GM23338 (cell line): Measurements from ENCODE around the gene FAM117A. TPM values are rescaled to one million over a fixed set of nuclear protein-coding genes. Genes with fewer than 3 reads are reported as not detected.

Experiments used
- ATAC-seq: fragments of 200-7000 bp; cut with Tn5 transposase; 3 replicates; pipeline ENCODE4 v1.9.1; 2020
- DNase-seq: peaks from one replicate; pipeline ENCODE4 v3.0.0-alpha.2; 2015; ENCODE audit warnings: low spot score
- H2AFZ ChIP-seq: fragments of 200-600 bp; sonication (generic); 2 replicates; pipeline ENCODE4 v1.8.0; 2016; ENCODE audit warnings: antibody characterized with exemption, mild to moderate bottlenecking, moderate library complexity
- H3F3A ChIP-seq: fragments of 200-600 bp; sonication (generic); replicated peaks from 2 replicates; pipeline ENCODE4 v1.8.0; 2017; ENCODE audit warnings: antibody characterized with exemption, mixed run types, low read depth
- H3K27ac ChIP-seq: fragments of 200-600 bp; sonication (generic); 2 replicates; pipeline ENCODE4 v1.6.1; 2016; ENCODE audit warnings: low read depth
- H3K27me3 ChIP-seq: fragments of 200-600 bp; sonication (generic); 2 replicates; pipeline ENCODE4 v1.8.0; 2016; ENCODE audit warnings: mild to moderate bottlenecking, mixed run types, moderate library complexity; ENCODE audit not compliant: insufficient read depth
- H3K36me3 ChIP-seq: fragments of 200-600 bp; sonication (generic); 2 replicates; pipeline ENCODE4 v1.8.0; 2016; ENCODE audit warnings: mild to moderate bottlenecking; ENCODE audit not compliant: insufficient read depth
- H3K4me1 ChIP-seq: fragments of 200-600 bp; sonication (generic); 2 replicates; pipeline ENCODE4 v1.8.0; 2016; ENCODE audit warnings: mild to moderate bottlenecking, moderate library complexity; ENCODE audit not compliant: insufficient read depth
- H3K4me2 ChIP-seq: fragments of 200-600 bp; sonication (generic); 2 replicates; pipeline ENCODE4 v1.7.1; 2017; ENCODE audit warnings: mixed run types
- H3K4me3 ChIP-seq: fragments of 200-600 bp; sonication (generic); 2 replicates; pipeline ENCODE4 v1.6.1; 2016; ENCODE audit warnings: mixed run types
- H3K79me2 ChIP-seq: fragments of 200-600 bp; sonication (generic); replicated peaks from 2 replicates; pipeline ENCODE4 v1.8.0; 2017; ENCODE audit warnings: mild to moderate bottlenecking; ENCODE audit not compliant: insufficient read depth
- H3K9me2 ChIP-seq: fragments of 200-600 bp; sonication (generic); 2 replicates; pipeline ENCODE4 v1.8.0; 2017; ENCODE audit not compliant: insufficient read depth
- H4K20me1 ChIP-seq: fragments of 200-600 bp; sonication (generic); replicated peaks from 2 replicates; pipeline ENCODE4 v1.8.0; 2017; ENCODE audit warnings: mild to moderate bottlenecking; ENCODE audit not compliant: insufficient read depth
- H3K27ac Mint-ChIP-seq: 2 replicates; pipeline ENCODE4 v1.8.0; 2020; ENCODE audit warnings: inconsistent platforms, mild to moderate bottlenecking, moderate library complexity, mixed read lengths
- H3K27me3 Mint-ChIP-seq: 3 replicates; pipeline ENCODE4 v1.8.0; 2022; ENCODE audit warnings: low read depth, mild to moderate bottlenecking, moderate library complexity, mixed read lengths, inconsistent platforms; ENCODE audit not compliant: insufficient read depth, poor library complexity
- H3K36me3 Mint-ChIP-seq: 3 replicates; pipeline ENCODE4 v1.8.0; 2021; ENCODE audit warnings: low read depth, mild to moderate bottlenecking, inconsistent platforms, moderate library complexity, mixed read lengths
- H3K4me1 Mint-ChIP-seq: 3 replicates; pipeline ENCODE4 v1.8.0; 2020; ENCODE audit warnings: mild to moderate bottlenecking, inconsistent platforms, mixed read lengths
- H3K4me3 Mint-ChIP-seq: 3 replicates; pipeline ENCODE4 v1.8.0; 2021; ENCODE audit warnings: moderate library complexity, mild to moderate bottlenecking, inconsistent platforms, mixed read lengths
- H3K9me3 Mint-ChIP-seq: 3 replicates; pipeline ENCODE4 v1.8.0; 2020; ENCODE audit warnings: moderate library complexity, mild to moderate bottlenecking, inconsistent platforms, mixed read lengths
- CREB1 ChIP-seq: fragments of 250-450 bp; sonication (Bioruptor Pico); IDR thresholded peaks from 2 replicates; pipeline ENCODE4 v1.5.0; 2020; ENCODE audit warnings: low read depth, mild to moderate bottlenecking, moderate library complexity
- ETS1 ChIP-seq: IDR thresholded peaks from 2 replicates; pipeline ENCODE4 v1.6.1; 2016; ENCODE audit warnings: antibody characterized with exemption
- EZH2 ChIP-seq: fragments of 200-600 bp; sonication (generic); IDR thresholded peaks from one replicate; pipeline ENCODE4 v1.8.0; 2017; ENCODE audit warnings: antibody characterized with exemption, mild to moderate bottlenecking, low read depth; ENCODE audit not compliant: unreplicated experiment
- EZH2phosphoT487 ChIP-seq: fragments of 200-600 bp; sonication (generic); IDR thresholded peaks from one replicate; pipeline ENCODE4 v1.8.1; 2018; ENCODE audit warnings: antibody characterized with exemption; ENCODE audit not compliant: unreplicated experiment
- JUNB ChIP-seq: IDR thresholded peaks from one replicate; pipeline ENCODE4 v1.6.1; 2016; ENCODE audit warnings: antibody characterized with exemption; ENCODE audit not compliant: unreplicated experiment
- NANOG ChIP-seq: IDR thresholded peaks from 2 replicates; pipeline ENCODE4 v1.6.1; 2016; ENCODE audit warnings: antibody characterized with exemption, borderline replicate concordance
- POLR2AphosphoS5 ChIP-seq: IDR thresholded peaks from 2 replicates; pipeline ENCODE4 v1.6.1; 2016; ENCODE audit warnings: antibody characterized with exemption, low read depth
- REST ChIP-seq: IDR thresholded peaks from one replicate; pipeline ENCODE4 v1.6.1; 2018; ENCODE audit warnings: antibody characterized with exemption; ENCODE audit not compliant: unreplicated experiment
- STAT1 ChIP-seq: IDR thresholded peaks from one replicate; pipeline ENCODE4 v1.6.1; 2016; ENCODE audit warnings: antibody characterized with exemption; ENCODE audit not compliant: unreplicated experiment
- ZNF114 ChIP-seq: fragments of 250-450 bp; sonication (Bioruptor Pico); IDR thresholded peaks from 2 replicates; pipeline ENCODE4 v1.5.0; 2020; ENCODE audit warnings: mild to moderate bottlenecking, moderate library complexity
- ZNF331 ChIP-seq: fragments of 250-450 bp; sonication (Bioruptor Pico); IDR thresholded peaks from 2 replicates; pipeline ENCODE4 v1.5.0; 2020; ENCODE audit warnings: low read depth, mild to moderate bottlenecking, moderate library complexity
- polyA plus RNA-seq: library from polyadenylated mRNA; unstranded; fragments of >200 nt; fragmentation: Nextera tagmentation; extraction: Ambion mirVana; gene quantifications from 2 replicates; pipeline ENCODE4 v1.2.1, GENCODE V29; 2016
- total RNA-seq: library from RNA; depleted of rRNA; stranded (reverse); fragments of >200 nt; shearing (Covaris generic); gene quantifications from 2 replicates; pipeline ENCODE4 v1.2.3, GENCODE V29; 2014
- TF ChIP-seq, protein P1 (sequence below): fragments of 250-450 bp; sonication (Bioruptor Pico); IDR thresholded peaks from 2 replicates; pipeline ENCODE4 v1.5.0; 2020; ENCODE audit warnings: mild to moderate bottlenecking, moderate library complexity
- TF ChIP-seq, protein P2 (sequence below), 2 experiments: fragments of 200-600 bp in 1 of 2; sonication (generic) in 1 of 2; conservative IDR thresholded peaks; 2 replicates each; pipeline versions ENCODE4 v1.5.1 to v1.6.1; 2016 to 2017; ENCODE audit warnings: antibody characterized with exemption in 2 of 2, low read depth in 2 of 2, mild to moderate bottlenecking in 2 of 2, moderate library complexity in 1 of 2

FAM117A gene
- total and polyA plus RNA-seq, 2 experiments from 2014 or later = 21.3 to 46.4 TPM

- ATAC-seq (no peak), DNase-seq (no peak)
- H2AFZ ChIP-seq = no peak overlapping the region
- H3F3A ChIP-seq = 0 out of 2 replicates have a peak, but pooled peaks cover 2% of the 10 kb centered on the region
- peaks cover 75% of the 10 kb centered on the region for H3K79me2 ChIP-seq
- no peaks in the 10 kb centered on the region; the same call in 1 of the 2 replicates for H3K36me3 ChIP-seq
- peaks cover 24% of the 10 kb centered on the region; the same call in 2 of the 3 replicates for H3K36me3 Mint-ChIP-seq
- no peak overlapping the region for H3K27ac ChIP-seq
- no peak overlapping the region for H3K4me3 Mint-ChIP-seq
- H3K27me3 Mint-ChIP-seq = peaks cover 16% of the 10 kb centered on the region
- peaks cover 3% of the 10 kb centered on the region; the same call in 1 of the 2 replicates for H3K9me2 ChIP-seq
- H3K27me3 ChIP-seq = peaks cover 4% of the 10 kb centered on the region; the same call in 1 of the 2 replicates
- TF ChIP-seq STAT1 = no peak
- no peak for TF ChIP-seq NANOG
- no peak for TF ChIP-seq ZNF114 (CRISPR knock-in tag)
- no peak for TF ChIP-seq POLR2AphosphoS5
- TF ChIP-seq ZNF331 (CRISPR knock-in tag) = no peak
- TF ChIP-seq, protein P1, sequence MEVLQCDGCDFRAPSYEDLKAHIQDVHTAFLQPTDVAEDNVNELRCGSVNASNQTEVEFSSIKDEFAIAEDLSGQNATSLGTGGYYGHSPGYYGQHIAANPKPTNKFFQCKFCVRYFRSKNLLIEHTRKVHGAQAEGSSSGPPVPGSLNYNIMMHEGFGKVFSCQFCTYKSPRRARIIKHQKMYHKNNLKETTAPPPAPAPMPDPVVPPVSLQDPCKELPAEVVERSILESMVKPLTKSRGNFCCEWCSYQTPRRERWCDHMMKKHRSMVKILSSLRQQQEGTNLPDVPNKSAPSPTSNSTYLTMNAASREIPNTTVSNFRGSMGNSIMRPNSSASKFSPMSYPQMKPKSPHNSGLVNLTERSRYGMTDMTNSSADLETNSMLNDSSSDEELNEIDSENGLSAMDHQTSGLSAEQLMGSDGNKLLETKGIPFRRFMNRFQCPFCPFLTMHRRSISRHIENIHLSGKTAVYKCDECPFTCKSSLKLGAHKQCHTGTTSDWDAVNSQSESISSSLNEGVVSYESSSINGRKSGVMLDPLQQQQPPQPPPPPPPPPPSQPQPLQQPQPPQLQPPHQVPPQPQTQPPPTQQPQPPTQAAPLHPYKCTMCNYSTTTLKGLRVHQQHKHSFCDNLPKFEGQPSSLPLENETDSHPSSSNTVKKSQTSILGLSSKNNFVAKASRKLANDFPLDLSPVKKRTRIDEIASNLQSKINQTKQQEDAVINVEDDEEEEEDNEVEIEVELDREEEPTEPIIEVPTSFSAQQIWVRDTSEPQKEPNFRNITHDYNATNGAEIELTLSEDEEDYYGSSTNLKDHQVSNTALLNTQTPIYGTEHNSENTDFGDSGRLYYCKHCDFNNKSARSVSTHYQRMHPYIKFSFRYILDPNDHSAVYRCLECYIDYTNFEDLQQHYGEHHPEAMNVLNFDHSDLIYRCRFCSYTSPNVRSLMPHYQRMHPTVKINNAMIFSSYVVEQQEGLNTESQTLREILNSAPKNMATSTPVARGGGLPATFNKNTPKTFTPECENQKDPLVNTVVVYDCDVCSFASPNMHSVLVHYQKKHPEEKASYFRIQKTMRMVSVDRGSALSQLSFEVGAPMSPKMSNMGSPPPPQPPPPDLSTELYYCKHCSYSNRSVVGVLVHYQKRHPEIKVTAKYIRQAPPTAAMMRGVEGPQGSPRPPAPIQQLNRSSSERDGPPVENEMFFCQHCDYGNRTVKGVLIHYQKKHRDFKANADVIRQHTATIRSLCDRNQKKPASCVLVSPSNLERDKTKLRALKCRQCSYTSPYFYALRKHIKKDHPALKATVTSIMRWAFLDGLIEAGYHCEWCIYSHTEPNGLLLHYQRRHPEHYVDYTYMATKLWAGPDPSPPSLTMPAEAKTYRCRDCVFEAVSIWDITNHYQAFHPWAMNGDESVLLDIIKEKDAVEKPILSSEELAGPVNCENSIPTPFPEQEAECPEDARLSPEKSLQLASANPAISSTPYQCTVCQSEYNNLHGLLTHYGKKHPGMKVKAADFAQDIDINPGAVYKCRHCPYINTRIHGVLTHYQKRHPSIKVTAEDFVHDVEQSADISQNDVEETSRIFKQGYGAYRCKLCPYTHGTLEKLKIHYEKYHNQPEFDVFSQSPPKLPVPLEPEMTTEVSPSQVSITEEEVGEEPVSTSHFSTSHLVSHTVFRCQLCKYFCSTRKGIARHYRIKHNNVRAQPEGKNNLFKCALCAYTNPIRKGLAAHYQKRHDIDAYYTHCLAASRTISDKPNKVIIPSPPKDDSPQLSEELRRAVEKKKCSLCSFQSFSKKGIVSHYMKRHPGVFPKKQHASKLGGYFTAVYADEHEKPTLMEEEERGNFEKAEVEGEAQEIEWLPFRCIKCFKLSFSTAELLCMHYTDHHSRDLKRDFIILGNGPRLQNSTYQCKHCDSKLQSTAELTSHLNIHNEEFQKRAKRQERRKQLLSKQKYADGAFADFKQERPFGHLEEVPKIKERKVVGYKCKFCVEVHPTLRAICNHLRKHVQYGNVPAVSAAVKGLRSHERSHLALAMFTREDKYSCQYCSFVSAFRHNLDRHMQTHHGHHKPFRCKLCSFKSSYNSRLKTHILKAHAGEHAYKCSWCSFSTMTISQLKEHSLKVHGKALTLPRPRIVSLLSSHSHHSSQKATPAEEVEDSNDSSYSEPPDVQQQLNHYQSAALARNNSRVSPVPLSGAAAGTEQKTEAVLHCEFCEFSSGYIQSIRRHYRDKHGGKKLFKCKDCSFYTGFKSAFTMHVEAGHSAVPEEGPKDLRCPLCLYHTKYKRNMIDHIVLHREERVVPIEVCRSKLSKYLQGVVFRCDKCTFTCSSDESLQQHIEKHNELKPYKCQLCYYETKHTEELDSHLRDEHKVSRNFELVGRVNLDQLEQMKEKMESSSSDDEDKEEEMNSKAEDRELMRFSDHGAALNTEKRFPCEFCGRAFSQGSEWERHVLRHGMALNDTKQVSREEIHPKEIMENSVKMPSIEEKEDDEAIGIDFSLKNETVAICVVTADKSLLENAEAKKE (CRISPR knock-in tag) = no peak
- no peak for TF ChIP-seq JUNB
- no peak for TF ChIP-seq CREB1 (CRISPR knock-in tag)
- TF ChIP-seq, protein P2, sequence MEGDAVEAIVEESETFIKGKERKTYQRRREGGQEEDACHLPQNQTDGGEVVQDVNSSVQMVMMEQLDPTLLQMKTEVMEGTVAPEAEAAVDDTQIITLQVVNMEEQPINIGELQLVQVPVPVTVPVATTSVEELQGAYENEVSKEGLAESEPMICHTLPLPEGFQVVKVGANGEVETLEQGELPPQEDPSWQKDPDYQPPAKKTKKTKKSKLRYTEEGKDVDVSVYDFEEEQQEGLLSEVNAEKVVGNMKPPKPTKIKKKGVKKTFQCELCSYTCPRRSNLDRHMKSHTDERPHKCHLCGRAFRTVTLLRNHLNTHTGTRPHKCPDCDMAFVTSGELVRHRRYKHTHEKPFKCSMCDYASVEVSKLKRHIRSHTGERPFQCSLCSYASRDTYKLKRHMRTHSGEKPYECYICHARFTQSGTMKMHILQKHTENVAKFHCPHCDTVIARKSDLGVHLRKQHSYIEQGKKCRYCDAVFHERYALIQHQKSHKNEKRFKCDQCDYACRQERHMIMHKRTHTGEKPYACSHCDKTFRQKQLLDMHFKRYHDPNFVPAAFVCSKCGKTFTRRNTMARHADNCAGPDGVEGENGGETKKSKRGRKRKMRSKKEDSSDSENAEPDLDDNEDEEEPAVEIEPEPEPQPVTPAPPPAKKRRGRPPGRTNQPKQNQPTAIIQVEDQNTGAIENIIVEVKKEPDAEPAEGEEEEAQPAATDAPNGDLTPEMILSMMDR (conservative IDR thresholded peaks at IDR 0.05; ENCODE audit: low read depth in 2 of 2) = no peak
- no peak for TF ChIP-seq EZH2phosphoT487
- TF ChIP-seq EZH2 = no peak
- TF ChIP-seq REST = no peak
- no peak for TF ChIP-seq ETS1
- peaks cover 19% of the 10 kb centered on the region for H3K4me1 Mint-ChIP-seq
- H3K4me3 ChIP-seq = no peak overlapping the region
- no peak overlapping the region for H3K4me2 ChIP-seq
- H3K9me3 Mint-ChIP-seq = peaks cover 10% of the 10 kb centered on the region
- H3K4me1 ChIP-seq = peaks cover 12% of the 10 kb centered on the region
- peaks cover 8% of the 10 kb centered on the region; the same call in 1 of the 2 replicates for H4K20me1 ChIP-seq
- H3K27ac Mint-ChIP-seq = no peak overlapping the region
Measured at GRCh38 chr17:49674507-49674906, 89.4 kb downstream of the FAM117A start.
